OCI-M2 (cell line): Measurements from ENCODE around the gene MAML3.

Experiments used
- DNase-seq: peaks from one replicate; lab custom pipeline; 2025; ENCODE audit not compliant: unreplicated experiment; lab: John Stamatoyannopoulos, UW

Gene MAML3

GRCh38 chr4:139905489-139905888, 248.5 kb downstream of the MAML3 start:
- no peak for DNase-seq

- no peak for DNase-seq
Observed at GRCh38 chr4:139904406-139904805, 249.6 kb downstream of the MAML3 start.

- no peak for DNase-seq
Observed at GRCh38 chr4:139903845-139904244, 250.1 kb downstream of the MAML3 start.

GRCh38 chr4:139902321-139903320, 251.4 kb downstream of the MAML3 start:
- DNase-seq, result no peak

GRCh38 chr4:139901531-139902320, 252.3 kb downstream of the MAML3 start:
- no peak for DNase-seq

GRCh38 chr4:139900964-139901376, 253.0 kb downstream of the MAML3 start:
- DNase-seq, result no peak

- DNase-seq, result no peak
Observed at GRCh38 chr4:139899346-139899745, 254.6 kb downstream of the MAML3 start.

GRCh38 chr4:139898293-139898692, 255.7 kb downstream of the MAML3 start:
- DNase-seq, result no peak

- no peak for DNase-seq
Observed at GRCh38 chr4:139896091-139896604, 257.8 kb downstream of the MAML3 start.

- no peak for DNase-seq
Observed at GRCh38 chr4:139893801-139894200, 260.2 kb downstream of the MAML3 start.

GRCh38 chr4:139892973-139893736, 260.8 kb downstream of the MAML3 start:
- no peak for DNase-seq

GRCh38 chr4:139890816-139891215, 263.2 kb downstream of the MAML3 start:
- no peak for DNase-seq

- DNase-seq, result no peak
Observed at GRCh38 chr4:139889901-139890300, 264.1 kb downstream of the MAML3 start.

- no peak for DNase-seq
Observed at GRCh38 chr4:139889264-139889663, 264.7 kb downstream of the MAML3 start.

- DNase-seq, result no peak
Observed at GRCh38 chr4:139887962-139888735, 265.8 kb downstream of the MAML3 start.

- no peak for DNase-seq
Observed at GRCh38 chr4:139887376-139887802, 266.6 kb downstream of the MAML3 start.

GRCh38 chr4:139886798-139887197, 267.2 kb downstream of the MAML3 start:
- no peak for DNase-seq

GRCh38 chr4:139884438-139884837, 269.5 kb downstream of the MAML3 start:
- DNase-seq, result no peak

- DNase-seq, result no peak
Observed at GRCh38 chr4:139880841-139881240, 273.1 kb downstream of the MAML3 start.

GRCh38 chr4:139878050-139878449, 275.9 kb downstream of the MAML3 start:
- DNase-seq, result no peak
